ENCODE measurements around the gene HIGD1C. TPM values are rescaled to one million over a fixed set of nuclear protein-coding genes. Genes with fewer than 3 reads are reported as not detected.
"Not testable (repeated sequence)": the region's sequence is repeated elsewhere in the genome, so short reads cannot be mapped to it uniquely, and the experiment has no call there.

The HIGD1C gene
- total RNA-seq, 1 experiment from 2014 or later, result not detected

DNA sequence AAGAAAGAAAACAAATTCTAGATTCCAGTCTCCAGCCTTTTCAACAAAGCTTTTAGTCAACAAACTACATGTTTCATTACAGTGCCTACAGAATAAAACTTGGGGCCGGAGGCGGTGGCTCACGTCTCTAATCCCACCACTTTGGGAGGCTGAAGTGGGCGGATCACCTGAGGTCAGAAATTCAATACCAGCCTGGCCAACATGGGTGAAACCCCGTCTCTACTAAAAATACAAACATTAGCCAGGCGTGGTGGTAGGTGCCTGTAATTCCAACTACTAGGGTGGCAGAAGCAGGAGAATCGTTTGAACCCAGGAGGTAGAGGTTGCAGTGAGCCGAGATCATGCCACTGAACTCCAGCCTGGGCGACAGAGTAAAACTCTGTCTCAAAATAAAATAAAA, 62.1 kb downstream of the HIGD1C start:
- not testable (repeated sequence) for H3K27me3 ChIP-seq (ENCODE audit: low read length); H3K9ac ChIP-seq (ENCODE audit: low read length); H3K9me3 ChIP-seq (ENCODE audit: low read length); H4K20me1 ChIP-seq (ENCODE audit: insufficient read depth, low read depth, low read length); H3K4me2 ChIP-seq (ENCODE audit: low read depth, low read length, poor library complexity, severe bottlenecking); H2AFZ ChIP-seq (ENCODE audit: low read length); H3K9me2 ChIP-seq (replicated peaks; ENCODE audit: insufficient read depth, low read length); H3K27ac ChIP-seq (ENCODE audit: low read length); DNase-seq; H3K36me3 ChIP-seq (ENCODE audit: insufficient read depth, low read length); H3K4me3 ChIP-seq (ENCODE audit: low read length)
- Histone ChIP-seq H3K79me2 (ENCODE audit: low read length) (peaks cover 95% of the 10 kb centered on the region), H3K4me1 (ENCODE audit: low read length) (peaks cover 14% of the 10 kb centered on the region)

DNA sequence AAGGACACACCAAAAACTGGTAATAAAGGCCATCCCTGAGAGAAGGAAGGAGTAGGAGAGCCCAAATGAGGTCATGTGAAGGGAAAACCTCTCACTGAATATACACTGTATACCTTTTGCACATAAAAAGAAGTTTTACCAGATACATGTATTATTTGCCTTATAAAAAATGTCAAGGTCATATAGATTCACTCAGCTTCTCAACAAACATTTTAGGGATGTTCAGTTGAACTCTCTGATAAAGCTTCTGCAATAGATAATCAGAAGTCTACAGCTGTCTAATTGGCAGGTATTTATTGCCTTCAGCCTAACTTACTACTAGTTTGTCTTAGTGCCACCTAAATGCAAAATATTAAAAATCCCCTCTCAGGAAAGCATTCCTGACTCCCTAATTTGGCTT, 65.1 kb downstream of the HIGD1C start:
- H3K9me3 ChIP-seq (ENCODE audit: low read length), result no peaks in the 10 kb centered on the region
- H2AFZ ChIP-seq (ENCODE audit: low read length), result no peak overlapping the region
- DNase-seq, result no peak
- no peak overlapping the region for H3K27ac ChIP-seq (ENCODE audit: low read length)
- no peak overlapping the region for H3K4me2 ChIP-seq (ENCODE audit: low read depth, low read length, poor library complexity, severe bottlenecking)
- H3K9me2 ChIP-seq (replicated peaks; ENCODE audit: insufficient read depth, low read length), result no peaks in the 10 kb centered on the region
- no peaks in the 10 kb centered on the region for H4K20me1 ChIP-seq (ENCODE audit: insufficient read depth, low read depth, low read length)
- H3K4me1 ChIP-seq (ENCODE audit: low read length), result peaks cover 27% of the 10 kb centered on the region
- H3K27me3 ChIP-seq (ENCODE audit: low read length), result no peaks in the 10 kb centered on the region
- no peaks in the 10 kb centered on the region for H3K36me3 ChIP-seq (ENCODE audit: insufficient read depth, low read length)
- H3K9ac ChIP-seq (ENCODE audit: low read length), result no peak overlapping the region
- H3K79me2 ChIP-seq (ENCODE audit: low read length), result peaks cover 96% of the 10 kb centered on the region
- no peak overlapping the region for H3K4me3 ChIP-seq (ENCODE audit: low read length)

DNA sequence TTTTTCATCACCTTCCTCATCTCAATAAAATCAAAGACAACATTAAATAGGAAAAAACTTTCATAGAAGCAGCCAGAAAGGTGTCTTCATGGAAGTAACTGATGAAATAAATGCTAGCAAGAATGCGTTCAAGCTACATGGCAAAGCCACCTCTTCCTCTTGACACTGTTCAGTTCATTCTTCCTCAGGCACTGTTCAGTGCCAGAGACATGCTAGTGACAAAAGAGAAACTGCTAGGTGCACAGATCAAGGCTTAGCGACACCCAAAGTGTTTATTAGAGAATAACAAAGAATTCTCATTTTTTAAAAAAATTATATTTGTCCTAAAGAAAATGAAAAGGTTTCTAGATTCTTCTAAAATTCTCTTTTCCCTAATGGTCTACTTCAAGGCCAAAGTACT, 66.6 kb downstream of the HIGD1C start:
- Histone ChIP-seq H3K9ac (ENCODE audit: low read length) (no peak overlapping the region), H3K27ac (ENCODE audit: low read length) (no peak overlapping the region), H3K27me3 (ENCODE audit: low read length) (no peaks in the 10 kb centered on the region), H3K4me3 (ENCODE audit: low read length) (no peak overlapping the region), H4K20me1 (ENCODE audit: insufficient read depth, low read depth, low read length) (no peaks in the 10 kb centered on the region), H3K4me1 (ENCODE audit: low read length) (peaks cover 26% of the 10 kb centered on the region), H3K9me2 (replicated peaks; ENCODE audit: insufficient read depth, low read length) (no peaks in the 10 kb centered on the region), H3K79me2 (ENCODE audit: low read length) (peaks cover 96% of the 10 kb centered on the region), H3K9me3 (ENCODE audit: low read length) (no peaks in the 10 kb centered on the region), H3K36me3 (ENCODE audit: insufficient read depth, low read length) (no peaks in the 10 kb centered on the region), H3K4me2 (ENCODE audit: low read depth, low read length, poor library complexity, severe bottlenecking) (no peak overlapping the region), H2AFZ (ENCODE audit: low read length) (no peak overlapping the region)
- no peak for DNase-seq

DNA sequence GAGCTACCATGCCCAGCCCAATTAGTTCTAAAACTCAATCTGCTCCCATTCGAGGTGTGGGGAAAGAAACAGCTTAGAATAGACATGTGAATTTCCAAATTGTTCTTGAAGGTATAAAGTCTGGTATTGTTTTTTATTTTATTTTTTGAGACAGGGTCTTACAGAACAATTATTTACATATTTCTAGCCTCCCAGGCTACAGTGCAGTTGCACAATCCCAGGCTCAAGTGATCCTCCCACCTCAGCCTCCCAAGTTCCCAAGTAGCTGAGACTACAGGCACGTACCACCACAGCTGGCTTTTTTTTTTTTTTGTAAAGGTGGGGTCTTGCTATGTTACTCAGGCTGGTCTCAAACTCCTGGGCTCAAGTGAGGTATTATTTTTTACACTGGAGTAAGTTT, 67.6 kb downstream of the HIGD1C start:
- no peak for DNase-seq
- Histone ChIP-seq H4K20me1 (ENCODE audit: insufficient read depth, low read depth, low read length) (no peaks in the 10 kb centered on the region), H3K4me1 (ENCODE audit: low read length) (peaks cover 36% of the 10 kb centered on the region), H3K27me3 (ENCODE audit: low read length) (no peaks in the 10 kb centered on the region), H2AFZ (ENCODE audit: low read length) (no peak overlapping the region), H3K9ac (ENCODE audit: low read length) (no peak overlapping the region), H3K36me3 (ENCODE audit: insufficient read depth, low read length) (no peaks in the 10 kb centered on the region), H3K27ac (ENCODE audit: low read length) (no peak overlapping the region), H3K4me2 (ENCODE audit: low read depth, low read length, poor library complexity, severe bottlenecking) (no peak overlapping the region), H3K4me3 (ENCODE audit: low read length) (no peak overlapping the region), H3K9me2 (replicated peaks; ENCODE audit: insufficient read depth, low read length) (no peaks in the 10 kb centered on the region), H3K79me2 (ENCODE audit: low read length) (peaks cover 97% of the 10 kb centered on the region), H3K9me3 (ENCODE audit: low read length) (no peaks in the 10 kb centered on the region)

Small RNAs within 50 kb of the gene (small RNA-seq; reads per million reads assigned to genes)
- gene AC008121.1, result not detected
- gene RF00019, result not detected
- not detected for gene RNU6-87P

Other genes with a start within 250 kb of the HIGD1C start
- gene ATF1, start 188.4 kb upstream of the HIGD1C start, total RNA-seq (2014; rRNA removed; shearing (Covaris generic); ENCODE audit: low replicate concordance), result 32.6 and 105 TPM in 2 replicates
- not detected in 2 replicates for gene TMPRSS12, start 109.6 kb upstream of the HIGD1C start, total RNA-seq (2014; rRNA removed; shearing (Covaris generic); ENCODE audit: low replicate concordance)
- gene SLC11A2, start 73.8 kb downstream of the HIGD1C start, total RNA-seq (2014; rRNA removed; shearing (Covaris generic); ENCODE audit: low replicate concordance), result 38.2 and 47.4 TPM in 2 replicates
- 95.0 and 105 TPM in 2 replicates for gene LETMD1, start 95.8 kb downstream of the HIGD1C start, total RNA-seq (2014; rRNA removed; shearing (Covaris generic); ENCODE audit: low replicate concordance)
- gene CSRNP2, start 131.1 kb downstream of the HIGD1C start, total RNA-seq (2014; rRNA removed; shearing (Covaris generic); ENCODE audit: low replicate concordance), result 14.5 and 15.2 TPM in 2 replicates
- gene TFCP2, start 220.6 kb downstream of the HIGD1C start, total RNA-seq (2014; rRNA removed; shearing (Covaris generic); ENCODE audit: low replicate concordance), result 17.9 and 26.5 TPM in 2 replicates

All from Karpas-422 (cell line).